ENCODE data around the gene HSD17B3.

HSD17B3 gene

GRCh38 chr9:96342571-96343245 lies 40.7 kb upstream of the HSD17B3 start:
- no peak for TF ChIP-seq CTCF (IDR thresholded peaks at IDR 0.05; ENCODE audit: control insufficient read depth, extremely low read depth, insufficient read depth)
- no peak for DNase-seq (ENCODE audit: low read depth)
- H3K4me3 ChIP-seq (ENCODE audit: low read depth, low read length), result no peak overlapping the region

- H3K4me3 ChIP-seq (ENCODE audit: low read depth, low read length), result no peak overlapping the region
- no peak for TF ChIP-seq CTCF (IDR thresholded peaks at IDR 0.05; ENCODE audit: control insufficient read depth, extremely low read depth, insufficient read depth)
- no peak for DNase-seq (ENCODE audit: low read depth)
Measured at GRCh38 chr9:96340707-96341106, 38.7 kb upstream of the HSD17B3 start.

- no peak overlapping the region for H3K4me3 ChIP-seq (ENCODE audit: low read depth, low read length)
- DNase-seq (ENCODE audit: low read depth), result no peak
- TF ChIP-seq CTCF (IDR thresholded peaks at IDR 0.05; ENCODE audit: control insufficient read depth, extremely low read depth, insufficient read depth), result no peak
Measured at GRCh38 chr9:96338299-96338698, 36.3 kb upstream of the HSD17B3 start.

DNA sequence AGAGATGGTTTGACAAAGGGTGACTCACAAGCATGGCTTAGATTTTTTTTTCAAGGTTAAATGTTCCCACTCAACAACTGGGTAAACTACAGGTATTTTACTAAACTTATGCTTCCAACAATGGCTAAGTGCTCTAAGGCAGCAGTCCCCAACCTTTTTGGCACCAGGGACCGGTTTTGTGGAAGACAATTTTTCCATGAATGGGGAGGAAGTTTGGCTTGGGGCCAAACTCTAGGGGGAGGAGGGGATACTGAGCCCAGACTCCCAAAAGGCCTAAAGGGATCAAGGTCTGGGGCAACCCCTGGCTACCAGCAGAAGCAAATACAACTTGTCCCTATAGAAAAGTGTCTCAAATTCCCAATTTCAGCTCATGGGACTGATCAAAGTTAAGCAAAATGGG lies 32.0 kb upstream of the HSD17B3 start:
- no peak for DNase-seq (ENCODE audit: low read depth)
- no peak for TF ChIP-seq CTCF (IDR thresholded peaks at IDR 0.05; ENCODE audit: control insufficient read depth, extremely low read depth, insufficient read depth)
- no peak overlapping the region for H3K4me3 ChIP-seq (ENCODE audit: low read depth, low read length)

DNA sequence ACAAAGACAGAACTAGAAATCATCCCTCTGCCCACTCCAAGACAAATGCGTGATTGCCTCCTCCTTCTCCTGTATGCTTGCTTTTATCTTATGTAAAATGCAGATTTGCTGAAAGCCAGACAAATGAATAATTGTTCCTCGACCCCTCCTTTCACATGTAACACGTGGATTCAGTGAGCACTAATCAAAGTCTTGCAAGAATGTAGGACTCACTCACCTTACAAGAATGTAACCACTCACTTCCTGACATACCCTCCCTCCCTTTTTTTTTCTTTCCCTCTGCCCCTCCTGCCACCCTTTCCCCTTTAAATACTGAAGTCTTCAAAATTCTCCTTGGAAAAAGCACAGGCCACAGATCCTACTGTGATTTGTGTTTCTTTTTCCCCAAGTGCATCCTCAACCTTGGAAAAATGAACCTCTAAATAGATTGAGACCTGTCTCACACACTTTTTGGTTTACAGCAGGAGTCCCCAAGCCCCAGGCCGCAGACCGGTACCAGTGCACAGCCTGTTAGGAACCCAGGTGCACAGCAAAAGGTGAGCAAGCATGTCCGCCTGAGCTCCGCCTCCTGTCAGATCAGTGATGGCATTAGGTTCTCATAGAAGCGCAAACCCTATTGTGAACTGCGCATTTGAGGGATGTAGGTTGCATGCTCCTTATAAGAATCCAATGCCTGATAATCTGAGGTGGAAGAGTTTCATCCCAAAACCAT lies 29.4 kb upstream of the HSD17B3 start:
- DNase-seq (ENCODE audit: low read depth), result no peak
- no peak overlapping the region for H3K4me3 ChIP-seq (ENCODE audit: low read depth, low read length)
- no peak for TF ChIP-seq CTCF (IDR thresholded peaks at IDR 0.05; ENCODE audit: control insufficient read depth, extremely low read depth, insufficient read depth)

DNA sequence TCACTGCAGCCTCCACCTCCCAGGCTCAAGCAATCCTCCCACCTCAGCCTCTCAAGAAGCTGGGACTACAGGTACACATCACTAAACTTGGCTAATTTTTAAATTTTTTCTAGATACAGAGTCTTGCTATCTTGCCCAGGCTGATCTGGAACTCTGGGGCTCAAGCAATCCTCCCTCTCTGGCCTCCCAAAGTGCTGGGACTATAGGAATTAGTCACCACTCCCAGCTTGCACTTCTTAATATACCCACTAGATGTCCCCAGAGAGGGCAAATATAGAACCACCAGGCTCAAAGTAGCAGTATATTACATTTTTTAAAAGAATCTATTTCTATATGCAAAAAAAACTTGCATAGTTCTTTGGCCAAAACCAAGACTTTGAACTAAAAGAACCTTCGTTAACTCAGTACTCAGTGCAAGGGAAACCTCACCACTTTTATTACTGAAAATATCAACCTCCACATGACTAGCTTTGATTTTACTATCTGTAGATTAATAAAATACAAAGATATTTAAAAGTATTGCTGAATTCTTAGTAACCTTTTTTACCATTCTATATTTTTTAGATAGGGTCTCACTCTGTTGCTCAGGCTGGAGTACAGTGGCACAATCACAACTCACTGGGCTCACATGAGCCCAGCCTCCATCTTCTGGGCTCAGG lies 25.8 kb upstream of the HSD17B3 start:
- TF ChIP-seq CTCF (IDR thresholded peaks at IDR 0.05; ENCODE audit: control insufficient read depth, extremely low read depth, insufficient read depth), result peak; percentile 66
- H3K4me3 ChIP-seq (ENCODE audit: low read depth, low read length), result no peak overlapping the region
- DNase-seq (ENCODE audit: low read depth), result no peak

Measured in LNCaP clone FGC (cell line).